Ovary (tissue), 3 donors: ENCODE results near the gene CSNK2A2.

Source experiments
- POLR2A ChIP-seq: fragments of 450-650 bp; IDR thresholded peaks from one replicate; pipeline ENCODE4 v1.6.1; 2017; ENCODE audit warnings: antibody characterized with exemption, mild to moderate bottlenecking, moderate library complexity
- TF ChIP-seq, protein P1 (sequence below), 3 donors: fragments of 450-650 bp in 2 of 3; fragments of 200-600 bp in 1 of 3; IDR thresholded peaks; one replicate each; pipeline versions ENCODE4 v1.5.1 to v1.8.0; 2016 to 2022; ENCODE audit warnings: antibody characterized with exemption in 3 of 3, mild to moderate bottlenecking in 1 of 3
- donor health status: DM: no; HTN: no; CAD: no.

- TF ChIP-seq, protein P1, sequence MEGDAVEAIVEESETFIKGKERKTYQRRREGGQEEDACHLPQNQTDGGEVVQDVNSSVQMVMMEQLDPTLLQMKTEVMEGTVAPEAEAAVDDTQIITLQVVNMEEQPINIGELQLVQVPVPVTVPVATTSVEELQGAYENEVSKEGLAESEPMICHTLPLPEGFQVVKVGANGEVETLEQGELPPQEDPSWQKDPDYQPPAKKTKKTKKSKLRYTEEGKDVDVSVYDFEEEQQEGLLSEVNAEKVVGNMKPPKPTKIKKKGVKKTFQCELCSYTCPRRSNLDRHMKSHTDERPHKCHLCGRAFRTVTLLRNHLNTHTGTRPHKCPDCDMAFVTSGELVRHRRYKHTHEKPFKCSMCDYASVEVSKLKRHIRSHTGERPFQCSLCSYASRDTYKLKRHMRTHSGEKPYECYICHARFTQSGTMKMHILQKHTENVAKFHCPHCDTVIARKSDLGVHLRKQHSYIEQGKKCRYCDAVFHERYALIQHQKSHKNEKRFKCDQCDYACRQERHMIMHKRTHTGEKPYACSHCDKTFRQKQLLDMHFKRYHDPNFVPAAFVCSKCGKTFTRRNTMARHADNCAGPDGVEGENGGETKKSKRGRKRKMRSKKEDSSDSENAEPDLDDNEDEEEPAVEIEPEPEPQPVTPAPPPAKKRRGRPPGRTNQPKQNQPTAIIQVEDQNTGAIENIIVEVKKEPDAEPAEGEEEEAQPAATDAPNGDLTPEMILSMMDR (IDR thresholded peaks at IDR 0.05), result no peak
- no peak for TF ChIP-seq POLR2A
These were observed 3.3 kb upstream of the CSNK2A2 start for GRCh38 chr16:58201163-58201562.
